Peyer's patch (tissue), 4 donors: ENCODE data around the gene VWA1. TPM values are rescaled to one million over a fixed set of nuclear protein-coding genes. Genes with fewer than 3 reads are reported as not detected.
A peak's percentile ranks its signal among the peaks of the same experiment; 100 is the strongest.
"Not testable (repeated sequence)": the region's sequence is repeated elsewhere in the genome, so short reads cannot be mapped to it uniquely, and the experiment has no call there.

Experiments
- DNase-seq, 3 donors: peaks; one replicate each; pipeline ENCODE4 v3.0.0-alpha.2; 2017 to 2019
- H3K27ac ChIP-seq, 4 donors: fragments of 200-600 bp; sonication (generic); one replicate each; pipeline ENCODE4 v1.5.1; 2016 to 2019
- H3K27me3 ChIP-seq, 2 donors: fragments of 200-600 bp; sonication (generic); one replicate each; pipeline ENCODE4 v1.5.1; 2019
- H3K36me3 ChIP-seq, 3 donors: fragments of 200-600 bp; sonication (generic); one replicate each; pipeline ENCODE4 v1.5.1; 2016 to 2019
- H3K4me1 ChIP-seq, 4 donors: fragments of 200-600 bp; sonication (generic); one replicate each; pipeline ENCODE4 v1.5.1; 2016 to 2019
- H3K4me3 ChIP-seq, 4 donors: fragments of 200-600 bp; sonication (generic); 1 replicate in 3 of 4; 2 replicates in 1 of 4; pipeline ENCODE4 v1.5.1; 2016 to 2019; ENCODE audit warnings: mild to moderate bottlenecking in 1 of 4
- H3K9me3 ChIP-seq, 4 donors: fragments of 200-600 bp; sonication (generic); one replicate each; pipeline ENCODE4 v1.5.1; 2016 to 2019; ENCODE audit warnings: mild to moderate bottlenecking in 1 of 4
- CTCF ChIP-seq, 6 experiments: fragments of 450-650 bp in 4 of 6; fragments of 200-600 bp in 2 of 6; sonication (generic) in 1 of 6; IDR thresholded peaks; one replicate each; pipeline ENCODE4 v1.5.1; 2017 to 2019; ENCODE audit warnings: antibody characterized with exemption in 6 of 6, mild to moderate bottlenecking in 3 of 6, moderate library complexity in 1 of 6
- POLR2A ChIP-seq, 2 donors: fragments of 450-650 bp; IDR thresholded peaks; one replicate each; pipeline ENCODE4 v1.5.1; 2017; ENCODE audit warnings: antibody characterized with exemption in 2 of 2, mild to moderate bottlenecking in 2 of 2, moderate library complexity in 2 of 2
- total RNA-seq, 4 donors: library from RNA; depleted of rRNA; stranded (reverse); fragments of >200 nt; gene quantifications; one replicate each; pipeline ENCODE4 v1.1.0, GENCODE V29; 2016

VWA1 gene
- total RNA-seq, 4 donors from 2014 or later: 3.2 to 14.0 (median 6.7) TPM

GRCh38 chr1:1462318-1462966 is 27.0 kb downstream of the VWA1 start:
- peak overlapping the region in 2 of 4 donors; percentile 1 to 18 for H3K4me3 ChIP-seq
- peak overlapping the region in 3 of 4 donors; percentile 22 to 49 (median 39) for H3K27ac ChIP-seq
- DNase-seq: peak in 2 of 3 donors; percentile 67 to 77
- no peaks in the 10 kb centered on the region for H3K36me3 ChIP-seq
- H3K27me3 ChIP-seq: no peaks in the 10 kb centered on the region
- no peak for TF ChIP-seq CTCF (IDR thresholded peaks at IDR 0.05)
- TF ChIP-seq POLR2A (IDR thresholded peaks at IDR 0.05): no peak
- no peaks in the 10 kb centered on the region for H3K4me1 ChIP-seq
- no peaks in the 10 kb centered on the region for H3K9me3 ChIP-seq

- TF ChIP-seq CTCF (IDR thresholded peaks at IDR 0.05): no peak
- TF ChIP-seq POLR2A (IDR thresholded peaks at IDR 0.05): no peak
- no peak for DNase-seq
- H3K9me3 ChIP-seq: no peaks in the 10 kb centered on the region
- no peaks in the 10 kb centered on the region for H3K27me3 ChIP-seq
- no peaks in the 10 kb centered on the region for H3K4me1 ChIP-seq
- no peak overlapping the region for H3K4me3 ChIP-seq
- no peak overlapping the region for H3K27ac ChIP-seq
- H3K36me3 ChIP-seq: no peaks in the 10 kb centered on the region
Measured at GRCh38 chr1:1463312-1463711, 27.8 kb downstream of the VWA1 start.

- not testable (repeated sequence) for H3K27ac ChIP-seq, H3K9me3 ChIP-seq, H3K27me3 ChIP-seq
Measured at GRCh38 chr1:1468196-1468985, 32.9 kb downstream of the VWA1 start.

GRCh38 chr1:1470626-1471388 is 35.3 kb downstream of the VWA1 start:
- Histone ChIP-seq H3K4me1 (peaks cover 0 to 20% (median 6%) of the 10 kb centered on the region in 4 donors), H3K36me3 (no peaks in the 10 kb centered on the region), H3K4me3 (peak overlapping the region; percentile 77 to 88 (median 82)), H3K27me3 (no peaks in the 10 kb centered on the region), H3K27ac (peak overlapping the region; percentile 81 to 87 (median 84)), H3K9me3 (no peaks in the 10 kb centered on the region)
- TF ChIP-seq POLR2A (IDR thresholded peaks at IDR 0.05) (no peak), CTCF (IDR thresholded peaks at IDR 0.05) (no peak)
- DNase-seq: no peak

More at GRCh38 chr1:1468196-1468985, 32.9 kb downstream of the VWA1 start:
- peaks cover 0 to 16% (median 6%) of the 10 kb centered on the region in 4 donors for H3K4me1 ChIP-seq
- not testable (repeated sequence) for H3K4me3 ChIP-seq, DNase-seq, H3K36me3 ChIP-seq

GRCh38 chr1:1471389-1472052 is 36.0 kb downstream of the VWA1 start, which contains the start of gene ATAD3B:
Gene ATAD3B, plus strand, starts transcription at chr1:1471765. Its CDS starts 120 bp downstream, at chr1:1471885.
- H3K4me1 ChIP-seq: peaks cover 0 to 20% (median 6%) of the 10 kb centered on the region in 4 donors
- H3K9me3 ChIP-seq: no peaks in the 10 kb centered on the region
- H3K27me3 ChIP-seq: no peaks in the 10 kb centered on the region
- no peaks in the 10 kb centered on the region for H3K36me3 ChIP-seq
- peak in 1 of 2 donors; percentile 54 for TF ChIP-seq POLR2A (IDR thresholded peaks at IDR 0.05)
- TF ChIP-seq CTCF (IDR thresholded peaks at IDR 0.05): no peak
- DNase-seq: peak; percentile 93 to 97 (median 97)
- peak within 1 kb of the TSS; percentile 81 to 87 (median 84) for H3K27ac ChIP-seq
- peak within 1 kb of the TSS; percentile 77 to 88 (median 82) for H3K4me3 ChIP-seq

- H3K4me1 ChIP-seq: peaks cover 0 to 20% (median 6%) of the 10 kb centered on the region in 4 donors
- DNase-seq, H3K9me3 ChIP-seq, H3K36me3 ChIP-seq, H3K27me3 ChIP-seq: not testable (repeated sequence)
- H3K4me3 ChIP-seq: peak overlapping the region; percentile 77 to 88 (median 82)
- H3K27ac ChIP-seq: peak overlapping the region in 3 of 4 donors; percentile 81 to 87 (median 81)
Measured at GRCh38 chr1:1472053-1472876, 36.8 kb downstream of the VWA1 start.

- peaks cover 0 to 14% (median 4%) of the 10 kb centered on the region in 4 donors for H3K4me1 ChIP-seq
- not testable (repeated sequence) for H3K27me3 ChIP-seq, H3K9me3 ChIP-seq, H3K27ac ChIP-seq, H3K4me3 ChIP-seq, DNase-seq
- H3K36me3 ChIP-seq: peaks cover 0 to 35% (median 0%) of the 10 kb centered on the region in 3 donors
Measured at GRCh38 chr1:1476011-1476410, 40.5 kb downstream of the VWA1 start.
